ENCODE data around the gene DDAH2.

DDAH2 gene

DNA sequence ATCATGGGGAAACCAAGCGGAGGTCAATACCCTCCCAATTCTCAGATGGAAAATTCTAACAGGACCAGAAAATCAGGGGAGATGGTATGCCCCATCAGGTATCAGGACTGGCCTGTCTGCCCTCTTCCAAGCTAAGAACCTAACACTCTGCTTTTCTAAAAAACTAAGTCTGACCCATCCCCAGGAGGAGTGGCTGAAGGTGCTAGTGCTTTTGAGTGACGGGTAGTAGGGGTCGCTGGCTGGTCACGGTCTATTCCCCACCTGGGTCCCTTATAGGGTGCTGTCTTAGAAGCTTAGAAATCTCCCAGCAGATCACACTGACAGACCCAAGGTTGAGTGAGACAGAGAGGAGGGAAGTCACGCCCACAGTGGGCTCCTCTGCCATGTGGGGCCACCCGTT is 35.6 kb downstream of the DDAH2 start:
- Histone ChIP-seq H3K4me2 (ENCODE audit: insufficient read depth, low read length, poor library complexity, severe bottlenecking) (no peak overlapping the region), H2BK5ac (ENCODE audit: low read length) (no peak overlapping the region), H3K27me3 (ENCODE audit: control insufficient read depth in 3 of 3, insufficient read depth in 3 of 3, low read depth in 1 of 3, low read length in 3 of 3) (no peaks in the 10 kb centered on the region), H3K4me3 (ENCODE audit: low read length in 2 of 2) (peak overlapping the region in 1 of 2 donors; percentile 16), H2BK120ac (ENCODE audit: low read depth, low read length) (no peak overlapping the region), H2BK12ac (ENCODE audit: low read length) (no peak overlapping the region), H3K79me1 (ENCODE audit: low read depth, low read length) (no peaks in the 10 kb centered on the region), H3K4me1 (ENCODE audit: control insufficient read depth in 2 of 2, insufficient read depth in 1 of 2, low read depth in 1 of 2, low read length in 2 of 2) (peaks cover 0 to 2% of the 10 kb centered on the region in 2 donors), H2AFZ (ENCODE audit: low read length) (no peak overlapping the region), H2BK15ac (ENCODE audit: low read length) (no peak overlapping the region), H3K18ac (ENCODE audit: low read length) (no peak overlapping the region), H2AK5ac (ENCODE audit: low read depth, low read length) (no peak overlapping the region), H3K9ac (ENCODE audit: low read depth, low read length, poor library complexity) (no peak overlapping the region), H4K8ac (ENCODE audit: low read depth, low read length) (no peak overlapping the region), H4K91ac (ENCODE audit: low read depth, low read length, poor library complexity) (no peak overlapping the region), H3K14ac (ENCODE audit: low read length) (no peak overlapping the region), H3K23ac (ENCODE audit: low read depth, low read length, poor library complexity) (no peak overlapping the region), H3K27ac (replicated peaks; ENCODE audit: low read length) (no peak overlapping the region), H3K4ac (ENCODE audit: low read length) (no peak overlapping the region), H3K9me3 (replicated peaks in 1 of 2; ENCODE audit: control insufficient read depth in 2 of 2, insufficient read depth in 1 of 2, low read depth in 1 of 2, low read length in 2 of 2) (no peaks in the 10 kb centered on the region), H3K36me3 (replicated peaks in 1 of 2; ENCODE audit: control insufficient read depth in 2 of 2, insufficient read depth in 2 of 2, low read length in 2 of 2) (peaks cover 41 to 94% of the 10 kb centered on the region in 2 donors)
- no peak for DNase-seq (ENCODE audit: low spot score)
- no CpG with 5 or more reads among the region's 6 CpGs for WGBS, 2 donors (ENCODE audit: extremely low coverage in 2 of 2, insufficient read length in 2 of 2, insufficient replicate concordance in 1 of 2)

GRCh38 chr6:31692886-31693285 is 36.2 kb downstream of the DDAH2 start:
- Histone ChIP-seq H3K4me3 (ENCODE audit: low read length in 2 of 2) (no peak overlapping the region), H3K27me3 (ENCODE audit: control insufficient read depth in 3 of 3, insufficient read depth in 3 of 3, low read depth in 1 of 3, low read length in 3 of 3) (no peaks in the 10 kb centered on the region), H3K18ac (ENCODE audit: low read length) (no peak overlapping the region), H4K8ac (ENCODE audit: low read depth, low read length) (no peak overlapping the region), H4K91ac (ENCODE audit: low read depth, low read length, poor library complexity) (no peak overlapping the region), H3K79me1 (ENCODE audit: low read depth, low read length) (no peaks in the 10 kb centered on the region), H3K4me1 (ENCODE audit: control insufficient read depth in 2 of 2, insufficient read depth in 1 of 2, low read depth in 1 of 2, low read length in 2 of 2) (peaks cover 0 to 2% of the 10 kb centered on the region in 2 donors), H3K9ac (ENCODE audit: low read depth, low read length, poor library complexity) (no peak overlapping the region), H2BK15ac (ENCODE audit: low read length) (no peak overlapping the region), H2BK120ac (ENCODE audit: low read depth, low read length) (no peak overlapping the region), H3K27ac (replicated peaks; ENCODE audit: low read length) (no peak overlapping the region), H3K9me3 (replicated peaks in 1 of 2; ENCODE audit: control insufficient read depth in 2 of 2, insufficient read depth in 1 of 2, low read depth in 1 of 2, low read length in 2 of 2) (no peaks in the 10 kb centered on the region), H3K36me3 (replicated peaks in 1 of 2; ENCODE audit: control insufficient read depth in 2 of 2, insufficient read depth in 2 of 2, low read length in 2 of 2) (peaks cover 46 to 95% of the 10 kb centered on the region in 2 donors), H3K4me2 (ENCODE audit: insufficient read depth, low read length, poor library complexity, severe bottlenecking) (no peak overlapping the region), H2AK5ac (ENCODE audit: low read depth, low read length) (no peak overlapping the region), H2BK5ac (ENCODE audit: low read length) (no peak overlapping the region), H2AFZ (ENCODE audit: low read length) (no peak overlapping the region), H2BK12ac (ENCODE audit: low read length) (no peak overlapping the region), H3K4ac (ENCODE audit: low read length) (no peak overlapping the region), H3K23ac (ENCODE audit: low read depth, low read length, poor library complexity) (no peak overlapping the region), H3K14ac (ENCODE audit: low read length) (no peak overlapping the region)
- DNase-seq (ENCODE audit: low spot score): no peak
- WGBS, 2 donors (ENCODE audit: extremely low coverage in 2 of 2, insufficient read length in 2 of 2, insufficient replicate concordance in 1 of 2): no CpG with 5 or more reads among the region's 9 CpGs

DNA sequence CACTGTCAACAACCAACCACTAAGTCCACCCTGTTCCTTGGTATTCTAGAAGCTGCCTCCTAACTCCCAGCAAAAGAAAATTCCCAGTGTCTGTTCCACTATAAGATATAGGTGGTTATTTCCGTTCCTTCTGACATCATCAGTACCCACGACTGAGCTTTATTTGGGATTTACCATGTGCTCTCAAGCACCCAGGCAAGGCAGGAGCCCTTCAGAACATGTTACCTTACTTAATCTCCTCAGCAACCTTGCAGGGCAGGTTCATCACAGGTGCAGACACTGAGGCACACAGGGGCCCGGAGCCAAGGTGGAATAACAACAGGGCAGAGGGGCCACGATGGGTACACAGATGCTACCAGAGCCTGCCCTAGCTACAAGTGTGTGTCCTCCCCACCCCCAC is 36.7 kb downstream of the DDAH2 start:
- H2AK5ac ChIP-seq (ENCODE audit: low read depth, low read length): no peak overlapping the region
- no peak overlapping the region for H3K4me3 ChIP-seq (ENCODE audit: low read length in 2 of 2)
- no peak overlapping the region for H3K4me2 ChIP-seq (ENCODE audit: insufficient read depth, low read length, poor library complexity, severe bottlenecking)
- H3K27me3 ChIP-seq (ENCODE audit: control insufficient read depth in 3 of 3, insufficient read depth in 3 of 3, low read depth in 1 of 3, low read length in 3 of 3): no peaks in the 10 kb centered on the region
- H3K14ac ChIP-seq (ENCODE audit: low read length): no peak overlapping the region
- H2BK12ac ChIP-seq (ENCODE audit: low read length): no peak overlapping the region
- peaks cover 48 to 95% of the 10 kb centered on the region in 2 donors for H3K36me3 ChIP-seq (replicated peaks in 1 of 2; ENCODE audit: control insufficient read depth in 2 of 2, insufficient read depth in 2 of 2, low read length in 2 of 2)
- no peak overlapping the region for H4K91ac ChIP-seq (ENCODE audit: low read depth, low read length, poor library complexity)
- no peak for DNase-seq (ENCODE audit: low spot score)
- no peak overlapping the region for H3K9ac ChIP-seq (ENCODE audit: low read depth, low read length, poor library complexity)
- no peak overlapping the region for H2BK15ac ChIP-seq (ENCODE audit: low read length)
- H3K4ac ChIP-seq (ENCODE audit: low read length): no peak overlapping the region
- no peaks in the 10 kb centered on the region for H3K79me1 ChIP-seq (ENCODE audit: low read depth, low read length)
- no peaks in the 10 kb centered on the region for H3K9me3 ChIP-seq (replicated peaks in 1 of 2; ENCODE audit: control insufficient read depth in 2 of 2, insufficient read depth in 1 of 2, low read depth in 1 of 2, low read length in 2 of 2)
- H3K23ac ChIP-seq (ENCODE audit: low read depth, low read length, poor library complexity): no peak overlapping the region
- H2BK5ac ChIP-seq (ENCODE audit: low read length): no peak overlapping the region
- H3K4me1 ChIP-seq (ENCODE audit: control insufficient read depth in 2 of 2, insufficient read depth in 1 of 2, low read depth in 1 of 2, low read length in 2 of 2): peaks cover 0 to 2% of the 10 kb centered on the region in 2 donors
- H3K27ac ChIP-seq (replicated peaks; ENCODE audit: low read length): no peak overlapping the region
- no peak overlapping the region for H2AFZ ChIP-seq (ENCODE audit: low read length)
- H2BK120ac ChIP-seq (ENCODE audit: low read depth, low read length): no peak overlapping the region
- H3K18ac ChIP-seq (ENCODE audit: low read length): no peak overlapping the region
- WGBS, 2 donors (ENCODE audit: extremely low coverage in 2 of 2, insufficient read length in 2 of 2, insufficient replicate concordance in 1 of 2): no CpG with 5 or more reads among the region's 4 CpGs
- H4K8ac ChIP-seq (ENCODE audit: low read depth, low read length): no peak overlapping the region

GRCh38 chr6:31691564-31692108 is 37.5 kb downstream of the DDAH2 start:
- Histone ChIP-seq H3K4me2 (ENCODE audit: insufficient read depth, low read length, poor library complexity, severe bottlenecking) (peak overlapping the region; percentile 18), H3K36me3 (replicated peaks in 1 of 2; ENCODE audit: control insufficient read depth in 2 of 2, insufficient read depth in 2 of 2, low read length in 2 of 2) (peaks cover 51 to 96% of the 10 kb centered on the region in 2 donors), H3K4me1 (ENCODE audit: control insufficient read depth in 2 of 2, insufficient read depth in 1 of 2, low read depth in 1 of 2, low read length in 2 of 2) (peaks cover 0 to 2% of the 10 kb centered on the region in 2 donors), H2BK5ac (ENCODE audit: low read length) (no peak overlapping the region), H3K79me1 (ENCODE audit: low read depth, low read length) (no peaks in the 10 kb centered on the region), H3K27me3 (ENCODE audit: control insufficient read depth in 3 of 3, insufficient read depth in 3 of 3, low read depth in 1 of 3, low read length in 3 of 3) (no peaks in the 10 kb centered on the region), H3K9me3 (replicated peaks in 1 of 2; ENCODE audit: control insufficient read depth in 2 of 2, insufficient read depth in 1 of 2, low read depth in 1 of 2, low read length in 2 of 2) (no peaks in the 10 kb centered on the region), H2BK12ac (ENCODE audit: low read length) (no peak overlapping the region), H3K27ac (replicated peaks; ENCODE audit: low read length) (no peak overlapping the region), H4K91ac (ENCODE audit: low read depth, low read length, poor library complexity) (no peak overlapping the region), H3K23ac (ENCODE audit: low read depth, low read length, poor library complexity) (no peak overlapping the region), H2BK15ac (ENCODE audit: low read length) (no peak overlapping the region), H3K9ac (ENCODE audit: low read depth, low read length, poor library complexity) (no peak overlapping the region), H2BK120ac (ENCODE audit: low read depth, low read length) (no peak overlapping the region), H3K18ac (ENCODE audit: low read length) (no peak overlapping the region), H3K4me3 (ENCODE audit: low read length in 2 of 2) (no peak overlapping the region), H2AK5ac (ENCODE audit: low read depth, low read length) (no peak overlapping the region), H4K8ac (ENCODE audit: low read depth, low read length) (no peak overlapping the region), H2AFZ (ENCODE audit: low read length) (no peak overlapping the region), H3K4ac (ENCODE audit: low read length) (no peak overlapping the region), H3K14ac (ENCODE audit: low read length) (no peak overlapping the region)
- no CpG with 5 or more reads among the region's 12 CpGs for whole genome bisulfite sequencing, 2 donors (ENCODE audit: extremely low coverage in 2 of 2, insufficient read length in 2 of 2, insufficient replicate concordance in 1 of 2)
- no peak for DNase-seq (ENCODE audit: low spot score)

All from neuronal stem cell (in vitro differentiated cells).